ENCODE measurements around the gene IFNA13.

DNA sequence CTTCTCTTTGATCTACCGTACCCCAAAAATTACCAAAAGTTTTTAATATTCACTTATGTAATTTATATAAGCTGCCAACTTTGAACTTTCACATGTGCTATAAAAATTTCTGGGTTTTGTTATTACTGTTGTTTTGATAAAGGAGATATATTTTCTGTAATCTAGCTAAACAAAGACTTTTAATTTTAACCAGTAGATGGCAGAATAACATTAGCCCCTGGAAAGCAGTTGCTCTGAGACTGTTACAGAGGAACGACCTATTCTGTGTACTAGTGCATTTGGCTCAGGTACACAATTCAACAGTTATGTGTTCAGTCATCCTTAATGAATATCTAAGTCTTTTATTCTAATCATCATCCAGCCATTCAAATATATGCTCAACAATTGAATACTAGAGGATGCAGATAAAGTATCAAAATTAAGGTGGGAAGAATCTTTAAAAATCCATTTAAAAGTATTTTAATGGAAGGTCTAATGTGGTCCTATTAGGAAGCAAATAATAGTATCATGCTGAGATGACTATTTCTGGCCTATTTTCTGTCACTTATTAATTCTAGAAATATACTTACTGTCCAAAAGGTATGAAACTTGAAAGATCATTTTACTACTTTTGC is 41.2 kb downstream of the IFNA13 start:
- TF ChIP-seq, protein P1, sequence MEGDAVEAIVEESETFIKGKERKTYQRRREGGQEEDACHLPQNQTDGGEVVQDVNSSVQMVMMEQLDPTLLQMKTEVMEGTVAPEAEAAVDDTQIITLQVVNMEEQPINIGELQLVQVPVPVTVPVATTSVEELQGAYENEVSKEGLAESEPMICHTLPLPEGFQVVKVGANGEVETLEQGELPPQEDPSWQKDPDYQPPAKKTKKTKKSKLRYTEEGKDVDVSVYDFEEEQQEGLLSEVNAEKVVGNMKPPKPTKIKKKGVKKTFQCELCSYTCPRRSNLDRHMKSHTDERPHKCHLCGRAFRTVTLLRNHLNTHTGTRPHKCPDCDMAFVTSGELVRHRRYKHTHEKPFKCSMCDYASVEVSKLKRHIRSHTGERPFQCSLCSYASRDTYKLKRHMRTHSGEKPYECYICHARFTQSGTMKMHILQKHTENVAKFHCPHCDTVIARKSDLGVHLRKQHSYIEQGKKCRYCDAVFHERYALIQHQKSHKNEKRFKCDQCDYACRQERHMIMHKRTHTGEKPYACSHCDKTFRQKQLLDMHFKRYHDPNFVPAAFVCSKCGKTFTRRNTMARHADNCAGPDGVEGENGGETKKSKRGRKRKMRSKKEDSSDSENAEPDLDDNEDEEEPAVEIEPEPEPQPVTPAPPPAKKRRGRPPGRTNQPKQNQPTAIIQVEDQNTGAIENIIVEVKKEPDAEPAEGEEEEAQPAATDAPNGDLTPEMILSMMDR (IDR thresholded peaks at IDR 0.05), result peak; percentile 9 to 44
- no peak for TF ChIP-seq POLR2AphosphoS5 (IDR thresholded peaks at IDR 0.05)
